AG04450 (cell line): ENCODE measurements around the gene PPIL4. TPM values are rescaled to one million over a fixed set of nuclear protein-coding genes. Genes with fewer than 3 reads are reported as not detected.

Experiments
- CTCF ChIA-PET: fragments of 300-600, 350-600 bp; formaldehyde crosslinking; extraction: SDS; loops from one replicate; lab custom pipeline; 2022; ENCODE audit warnings: antibody characterized with exemption, inconsistent platforms; lab: Charles Lee
- POLR2A ChIA-PET: fragments of 350-600 bp; formaldehyde crosslinking; extraction: SDS; loops from one replicate; lab custom pipeline; 2021; ENCODE audit warnings: antibody characterized with exemption, inconsistent platforms; lab: Yijun Ruan, JAX
- DNase-seq: peaks from one replicate; pipeline ENCODE4 v3.0.0-alpha.2; 2011; ENCODE audit warnings: low read depth, low spot score
- H3K27ac ChIP-seq: one replicate; pipeline ENCODE4 v1.5.1; 2012; ENCODE audit warnings: low read depth, low read length, control low read depth
- H3K27me3 ChIP-seq: one replicate; pipeline ENCODE4 v1.6.0; 2012; ENCODE audit warnings: low read length; ENCODE audit not compliant: control insufficient read depth, insufficient read depth
- H3K4me3 ChIP-seq: 2 replicates; pipeline ENCODE4 v1.5.1; 2011; ENCODE audit warnings: mild to moderate bottlenecking, low read depth, low read length, control low read depth
- H3K9me3 ChIP-seq: 2 replicates; pipeline ENCODE4 v1.5.1; 2012; ENCODE audit warnings: low read length; ENCODE audit not compliant: control insufficient read depth, insufficient read depth
- polyA plus RNA-seq: library from polyadenylated mRNA; depleted of rRNA; stranded (reverse); fragments of >200 nt; gene quantifications from 2 replicates; pipeline ENCODE4 v1.2.3, GENCODE V29; 2011
- TF ChIP-seq, protein P1 (sequence below): IDR thresholded peaks from 2 replicates; pipeline ENCODE4 v1.5.1; 2011; ENCODE audit warnings: low read depth, low read length, control low read depth, inconsistent platforms

Gene PPIL4
- polyA plus RNA-seq, 1 experiment: 14.7 TPM

DNA sequence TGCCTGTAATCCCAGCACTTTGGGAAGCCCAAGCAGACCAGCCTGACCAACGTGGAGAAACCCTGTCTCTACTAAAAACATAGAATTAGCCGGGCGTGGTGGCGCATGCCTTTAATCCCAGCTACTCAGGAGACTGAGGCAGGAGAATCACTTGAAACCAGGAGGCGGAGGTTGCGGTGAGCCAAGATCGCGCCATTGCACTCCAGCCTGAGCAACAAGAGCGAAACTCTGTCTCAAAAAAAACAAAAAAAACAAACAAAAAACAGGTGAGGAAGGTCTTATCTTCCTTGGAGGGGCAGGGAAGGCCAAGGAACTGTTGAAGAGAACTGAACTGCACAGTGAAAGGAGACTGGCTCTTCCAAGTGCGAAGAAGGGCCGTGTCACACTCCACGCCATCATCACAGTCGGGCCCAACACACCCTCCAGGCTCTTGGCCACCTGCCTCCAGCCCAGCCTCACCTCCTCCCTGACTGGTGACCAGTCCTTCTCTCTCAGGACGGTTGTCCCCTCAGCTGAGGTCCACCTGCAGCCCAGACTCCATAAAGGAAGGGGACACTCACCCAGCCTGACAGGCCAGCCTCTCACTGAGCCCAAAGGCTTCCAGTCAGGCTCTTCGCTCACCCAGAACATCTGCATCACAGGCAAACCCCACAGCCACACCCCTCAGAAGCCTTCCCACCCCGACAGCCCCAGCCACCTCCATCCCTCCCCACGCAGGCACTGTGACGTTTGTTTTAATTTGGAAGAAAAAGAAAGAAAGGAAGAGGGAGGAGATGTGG is 65.2 kb downstream of the PPIL4 start:
- Histone ChIP-seq H3K4me3 (no peak overlapping the region), H3K9me3 (peaks cover 2% of the 10 kb centered on the region; the same call in 1 of the 2 replicates), H3K27ac (no peak overlapping the region), H3K27me3 (no peaks in the 10 kb centered on the region)
- CTCF ChIA-PET: no interaction called here
- TF ChIP-seq, protein P1, sequence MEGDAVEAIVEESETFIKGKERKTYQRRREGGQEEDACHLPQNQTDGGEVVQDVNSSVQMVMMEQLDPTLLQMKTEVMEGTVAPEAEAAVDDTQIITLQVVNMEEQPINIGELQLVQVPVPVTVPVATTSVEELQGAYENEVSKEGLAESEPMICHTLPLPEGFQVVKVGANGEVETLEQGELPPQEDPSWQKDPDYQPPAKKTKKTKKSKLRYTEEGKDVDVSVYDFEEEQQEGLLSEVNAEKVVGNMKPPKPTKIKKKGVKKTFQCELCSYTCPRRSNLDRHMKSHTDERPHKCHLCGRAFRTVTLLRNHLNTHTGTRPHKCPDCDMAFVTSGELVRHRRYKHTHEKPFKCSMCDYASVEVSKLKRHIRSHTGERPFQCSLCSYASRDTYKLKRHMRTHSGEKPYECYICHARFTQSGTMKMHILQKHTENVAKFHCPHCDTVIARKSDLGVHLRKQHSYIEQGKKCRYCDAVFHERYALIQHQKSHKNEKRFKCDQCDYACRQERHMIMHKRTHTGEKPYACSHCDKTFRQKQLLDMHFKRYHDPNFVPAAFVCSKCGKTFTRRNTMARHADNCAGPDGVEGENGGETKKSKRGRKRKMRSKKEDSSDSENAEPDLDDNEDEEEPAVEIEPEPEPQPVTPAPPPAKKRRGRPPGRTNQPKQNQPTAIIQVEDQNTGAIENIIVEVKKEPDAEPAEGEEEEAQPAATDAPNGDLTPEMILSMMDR: no peak
- POLR2A ChIA-PET: no interaction called here
- no peak for DNase-seq

GRCh38 chr6:149478631-149479314 is 67.1 kb downstream of the PPIL4 start:
- Histone ChIP-seq H3K27ac (no peak overlapping the region), H3K9me3 (peaks cover 3% of the 10 kb centered on the region; the same call in 1 of the 2 replicates), H3K4me3 (no peak overlapping the region), H3K27me3 (no peaks in the 10 kb centered on the region)
- DNase-seq: no peak
- ChIA-PET CTCF (no interaction called here), POLR2A (no interaction called here)
- TF ChIP-seq, protein P1: no peak

- Histone ChIP-seq H3K27me3 (peaks cover 3% of the 10 kb centered on the region), H3K4me3 (no peak overlapping the region), H3K9me3 (peaks cover 3% of the 10 kb centered on the region; the same call in 1 of the 2 replicates), H3K27ac (no peak overlapping the region)
- no peak for DNase-seq
- ChIA-PET POLR2A (interaction anchor here (0.7 kb wide), 1 partner anchor 24 kb away, joined by 3 read pairs; no protein-coding TSS in a partner anchor), CTCF (no interaction called here)
- TF ChIP-seq, protein P1: no peak
These were observed 68.3 kb downstream of the PPIL4 start for GRCh38 chr6:149477544-149477943.

GRCh38 chr6:149476789-149477455 is 68.9 kb downstream of the PPIL4 start:
- TF ChIP-seq, protein P1: no peak
- Histone ChIP-seq H3K27ac (no peak overlapping the region), H3K4me3 (no peak overlapping the region), H3K9me3 (peaks cover 3% of the 10 kb centered on the region; the same call in 1 of the 2 replicates), H3K27me3 (peaks cover 3% of the 10 kb centered on the region)
- ChIA-PET POLR2A (no interaction called here), CTCF (no interaction called here)
- DNase-seq: no peak
